GM10248 (cell line): Measurements from ENCODE around the gene ZNF335.

Experiments used
- CTCF ChIA-PET: fragments of 300-600 bp; sonication (Branson Sonifier 250); formaldehyde crosslinking; extraction: SDS; loops from one replicate; lab custom pipeline; 2021; ENCODE audit warnings: antibody characterized with exemption; lab: Yijun Ruan, JAX
- POLR2A ChIA-PET: fragments of 350-650 bp; sonication (Branson Sonifier 250); formaldehyde crosslinking; extraction: SDS; loops from one replicate; lab custom pipeline; 2020; ENCODE audit warnings: antibody characterized with exemption; lab: Yijun Ruan, JAX
- DNase-seq: peaks from one replicate; pipeline ENCODE4 v3.0.0; 2012; ENCODE audit errors: extremely low spot score
- TF ChIP-seq, protein P1 (sequence below): IDR thresholded peaks from 2 replicates; pipeline ENCODE4 v1.5.1; 2012; ENCODE audit warnings: mild to moderate bottlenecking, low read depth; ENCODE audit errors: extremely low read depth, missing control alignments, control extremely low read depth

ZNF335 gene

DNA sequence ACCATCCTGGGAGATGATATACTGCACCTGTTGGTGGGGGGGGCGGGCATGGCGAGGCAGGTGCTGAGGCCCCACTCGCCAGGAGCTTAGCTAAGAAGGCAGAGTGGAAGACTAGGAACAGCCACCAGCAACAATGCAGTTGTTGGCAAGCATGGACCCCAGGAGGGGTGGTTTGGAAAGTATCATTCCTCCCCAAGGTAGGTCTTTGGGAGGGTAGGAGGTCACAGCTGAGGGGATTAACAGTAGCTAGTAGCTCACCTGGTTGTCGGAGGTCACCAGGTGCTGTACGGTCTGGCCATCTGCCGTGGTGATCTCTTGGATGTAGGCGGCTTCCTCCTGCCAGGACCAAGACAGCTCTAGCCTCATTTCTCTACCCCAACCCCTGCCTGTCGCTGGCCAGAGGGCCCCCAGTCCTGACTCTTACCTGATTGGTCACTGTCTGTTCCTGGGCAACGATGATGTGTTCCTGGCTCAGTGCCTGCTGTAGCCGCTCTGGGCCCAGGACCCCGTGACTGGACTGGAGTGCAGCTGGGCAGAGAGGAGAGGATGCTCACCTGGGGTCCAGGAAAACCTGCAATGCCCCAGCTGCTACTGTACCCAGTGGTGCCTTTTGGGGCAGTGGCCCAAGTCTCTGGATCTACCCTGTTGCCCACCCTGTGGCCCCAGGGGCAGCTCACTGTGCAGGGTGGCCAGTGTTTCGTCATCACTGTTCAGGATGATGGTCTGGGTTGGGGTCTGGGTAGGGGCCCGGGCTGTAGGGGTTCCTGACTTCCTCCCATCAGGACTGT lies 22.3 kb downstream of the ZNF335 start:
- POLR2A ChIA-PET, result interaction anchor here (1.1 to 2.3 kb wide), 3 partner anchors 9 to 20 kb away, joined by 4 to 11 read pairs (median 5); partner anchors contain the start of gene PCIF1
- CTCF ChIA-PET, result interaction anchor here (0.8 to 5.0 kb wide), 10 partner anchors 9 to 151 kb away, joined by 3 to 36 read pairs (median 4); no protein-coding TSS in a partner anchor
- no peak for DNase-seq
- TF ChIP-seq, protein P1, sequence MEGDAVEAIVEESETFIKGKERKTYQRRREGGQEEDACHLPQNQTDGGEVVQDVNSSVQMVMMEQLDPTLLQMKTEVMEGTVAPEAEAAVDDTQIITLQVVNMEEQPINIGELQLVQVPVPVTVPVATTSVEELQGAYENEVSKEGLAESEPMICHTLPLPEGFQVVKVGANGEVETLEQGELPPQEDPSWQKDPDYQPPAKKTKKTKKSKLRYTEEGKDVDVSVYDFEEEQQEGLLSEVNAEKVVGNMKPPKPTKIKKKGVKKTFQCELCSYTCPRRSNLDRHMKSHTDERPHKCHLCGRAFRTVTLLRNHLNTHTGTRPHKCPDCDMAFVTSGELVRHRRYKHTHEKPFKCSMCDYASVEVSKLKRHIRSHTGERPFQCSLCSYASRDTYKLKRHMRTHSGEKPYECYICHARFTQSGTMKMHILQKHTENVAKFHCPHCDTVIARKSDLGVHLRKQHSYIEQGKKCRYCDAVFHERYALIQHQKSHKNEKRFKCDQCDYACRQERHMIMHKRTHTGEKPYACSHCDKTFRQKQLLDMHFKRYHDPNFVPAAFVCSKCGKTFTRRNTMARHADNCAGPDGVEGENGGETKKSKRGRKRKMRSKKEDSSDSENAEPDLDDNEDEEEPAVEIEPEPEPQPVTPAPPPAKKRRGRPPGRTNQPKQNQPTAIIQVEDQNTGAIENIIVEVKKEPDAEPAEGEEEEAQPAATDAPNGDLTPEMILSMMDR, result no peak

DNA sequence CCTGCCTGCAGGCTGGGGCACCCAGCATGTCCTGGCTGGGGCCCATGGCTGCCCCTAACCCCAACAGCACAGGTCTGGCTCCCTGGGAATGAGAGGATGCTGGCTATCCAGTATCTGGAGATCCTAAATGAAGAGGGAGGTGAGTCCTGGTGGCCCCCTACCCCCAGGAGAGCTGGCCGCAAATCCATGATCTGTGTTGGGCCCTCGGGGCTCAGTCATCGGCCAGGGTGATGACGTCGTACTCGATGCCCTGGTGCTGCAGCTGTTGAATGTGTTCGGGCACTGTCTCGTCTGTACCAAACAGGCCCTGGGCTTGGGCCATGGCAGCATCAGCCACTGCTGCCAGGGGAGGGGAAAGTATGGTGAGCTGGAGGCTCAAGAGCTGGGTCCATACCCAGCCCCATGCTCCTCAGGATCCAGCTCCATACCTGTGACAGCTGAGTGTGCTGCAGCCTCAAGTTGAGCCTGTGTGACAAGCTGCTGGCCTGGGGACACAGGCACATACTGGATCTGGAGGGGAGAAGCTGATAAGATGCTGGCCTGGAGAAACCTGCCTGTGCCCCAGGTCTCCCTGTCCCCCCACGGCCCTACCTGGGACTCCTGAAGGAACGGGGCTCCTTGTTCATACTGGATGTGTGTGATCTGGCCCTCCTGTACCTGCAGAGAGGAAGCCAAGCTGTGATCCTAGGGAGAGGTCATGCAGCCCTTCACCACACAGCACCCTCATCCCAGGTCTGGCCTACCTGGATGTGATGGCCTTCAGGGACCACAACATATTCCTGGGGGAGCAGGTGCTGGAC lies 23.1 kb downstream of the ZNF335 start:
- ChIA-PET POLR2A (interaction anchor here (1.1 to 2.3 kb wide), 4 partner anchors 8 to 21 kb away, joined by 3 to 11 read pairs (median 4); partner anchors contain the start of gene PCIF1), CTCF (interaction anchor here (0.9 to 5.0 kb wide), 8 partner anchors 8 to 150 kb away, joined by 3 to 36 read pairs (median 4); no protein-coding TSS in a partner anchor)
- no peak for DNase-seq

DNA sequence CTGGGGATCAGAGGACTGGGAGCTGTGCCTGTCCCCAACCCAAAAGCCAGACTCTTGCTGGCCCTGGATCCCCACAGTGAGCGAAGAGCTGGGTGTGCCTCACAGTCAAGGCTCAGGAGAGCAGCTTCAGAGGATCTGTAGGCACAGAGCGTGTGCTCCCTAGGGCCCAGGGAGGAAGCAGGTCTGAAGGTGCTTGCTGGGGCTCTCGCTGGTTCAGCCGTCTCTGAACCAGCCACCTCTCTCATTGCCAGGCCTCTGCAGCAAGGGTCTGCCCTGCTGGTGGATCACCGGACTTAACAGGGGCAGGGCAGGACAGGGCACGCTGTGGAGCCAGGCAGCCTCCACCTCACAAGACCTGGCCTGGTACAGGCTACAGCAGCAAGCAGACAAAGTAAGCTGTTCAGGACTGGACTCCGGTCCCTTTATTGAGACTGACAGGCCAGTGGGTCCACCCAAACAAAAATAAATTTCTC lies 23.7 kb downstream of the ZNF335 start:
- TF ChIP-seq, protein P1, result no peak
- CTCF ChIA-PET, result interaction anchor here (0.9 to 5.0 kb wide), 4 partner anchors 8 to 22 kb away, joined by 3 to 36 read pairs (median 18); no protein-coding TSS in a partner anchor
- POLR2A ChIA-PET, result interaction anchor here (1.3 to 2.3 kb wide), 3 partner anchors 9 to 21 kb away, joined by 3 to 11 read pairs (median 5); partner anchors contain the start of gene PCIF1
- DNase-seq, result no peak

More for the DNA sequence above, 23.1 kb downstream of the ZNF335 start:
- TF ChIP-seq, protein P1, result no peak

DNA sequence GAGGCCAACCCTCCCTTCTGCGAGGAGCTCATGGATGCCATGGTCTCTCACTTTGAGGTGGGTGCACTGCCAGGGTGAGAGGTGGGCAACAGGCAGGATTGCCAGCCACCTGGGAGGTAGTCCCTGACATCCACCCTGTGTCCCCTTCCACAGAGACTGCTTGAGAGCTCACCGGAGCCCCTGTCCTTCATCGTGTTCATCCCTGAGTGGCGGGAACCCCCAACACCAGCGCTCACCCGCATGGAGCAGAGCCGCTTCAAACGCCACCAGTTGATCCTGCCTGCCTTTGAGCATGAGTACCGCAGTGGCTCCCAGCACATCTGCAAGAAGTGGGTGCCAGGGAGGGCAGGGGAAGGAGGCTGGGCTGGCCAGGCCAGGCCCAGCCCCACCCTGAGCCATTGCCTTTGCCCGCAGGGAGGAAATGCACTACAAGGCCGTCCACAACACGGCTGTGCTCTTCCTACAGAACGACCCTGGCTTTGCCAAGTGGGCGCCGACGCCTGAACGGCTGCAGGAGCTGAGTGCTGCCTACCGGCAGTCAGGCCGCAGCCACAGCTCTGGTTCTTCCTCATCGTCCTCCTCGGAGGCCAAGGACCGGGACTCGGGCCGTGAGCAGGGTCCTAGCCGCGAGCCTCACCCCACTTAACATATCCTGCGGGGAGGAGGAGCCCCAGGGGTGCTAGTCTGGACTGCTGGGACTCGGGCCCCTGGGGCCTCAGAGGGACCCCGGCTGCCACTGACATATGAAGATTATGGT lies 24.7 kb downstream of the ZNF335 start:
- CTCF ChIA-PET, result interaction anchor here (4.8 to 5.0 kb wide), 2 partner anchors 13 to 23 kb away, joined by 33 to 36 read pairs; no protein-coding TSS in a partner anchor
- TF ChIP-seq, protein P1, result no peak
- POLR2A ChIA-PET, result interaction anchor here (0.8 to 1.3 kb wide), 2 partner anchors 10 kb away, joined by 3 to 4 read pairs; no protein-coding TSS in a partner anchor
- no peak for DNase-seq

DNA sequence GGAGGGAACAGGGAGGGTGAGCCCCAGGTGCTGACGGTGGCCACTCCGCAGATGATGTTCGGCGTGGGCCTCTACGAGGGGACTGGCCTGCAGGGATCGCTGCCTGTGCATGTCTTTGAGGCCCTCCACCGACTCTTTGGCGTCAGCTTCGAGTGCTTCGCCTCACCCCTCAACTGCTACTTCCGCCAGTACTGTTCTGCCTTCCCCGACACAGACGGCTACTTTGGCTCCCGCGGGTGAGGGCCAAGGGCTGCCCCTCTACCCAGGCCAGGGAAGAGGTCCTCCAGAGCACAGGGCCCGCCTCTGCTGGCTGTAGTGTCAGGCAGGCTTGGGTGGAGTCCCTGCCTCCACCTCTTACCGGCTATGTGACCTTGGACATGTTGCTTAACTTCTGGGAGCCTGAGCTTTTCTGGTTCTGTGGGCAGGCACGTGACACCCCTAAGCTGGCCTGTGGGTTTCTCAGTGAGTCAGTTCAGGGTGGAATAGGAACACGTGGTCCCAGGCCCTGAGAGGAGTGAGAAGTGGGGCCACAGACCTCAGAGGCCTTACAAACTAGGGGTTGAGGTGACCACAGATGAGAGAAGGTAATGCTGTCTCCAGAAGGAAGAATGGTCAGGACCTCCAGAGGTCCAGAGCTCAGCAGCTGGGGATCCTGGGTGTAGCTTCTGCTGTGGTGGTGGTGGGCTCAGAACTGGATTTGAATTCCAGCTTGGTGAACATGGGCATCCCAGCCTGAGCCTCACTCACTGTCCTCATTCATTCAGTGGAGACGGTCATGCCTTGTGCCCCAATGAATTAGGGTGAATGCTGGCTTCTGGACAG lies 25.6 kb downstream of the ZNF335 start:
- POLR2A ChIA-PET, result interaction anchor here (0.6 to 0.8 kb wide), 2 partner anchors 9 to 107 kb away, joined by 3 to 4 read pairs; no protein-coding TSS in a partner anchor
- DNase-seq, result no peak
- TF ChIP-seq, protein P1, result no peak
- CTCF ChIA-PET, result interaction anchor here (1.1 to 5.0 kb wide), 3 partner anchors 9 to 24 kb away, joined by 3 to 33 read pairs (median 7); no protein-coding TSS in a partner anchor
